Gastroesophageal sphincter (tissue), 3 donors: ENCODE data around the gene GRM3.

Experiments
- EP300 ChIP-seq: sonication (generic); formaldehyde crosslinking; IDR thresholded peaks from one replicate; pipeline ENCODE4 v1.6.1; 2017; ENCODE audit warnings: antibody characterized with exemption, mild to moderate bottlenecking
- POLR2A ChIP-seq, 2 donors: fragments of 450-650 bp; IDR thresholded peaks; one replicate each; pipeline ENCODE4 v1.6.1; 2017; ENCODE audit warnings: antibody characterized with exemption in 2 of 2, mild to moderate bottlenecking in 2 of 2, moderate library complexity in 1 of 2
- POLR2AphosphoS5 ChIP-seq: sonication (generic); formaldehyde crosslinking; IDR thresholded peaks from one replicate; pipeline ENCODE4 v1.6.1; 2017; ENCODE audit warnings: antibody characterized with exemption
- TF ChIP-seq, protein P1 (sequence below), 4 experiments: fragments of 200-600 bp in 2 of 4; fragments of 450-650 bp in 2 of 4; sonication (generic) in 1 of 4; IDR thresholded peaks; one replicate each; pipeline ENCODE4 v1.5.1; 2017 to 2019; ENCODE audit warnings: antibody characterized with exemption in 4 of 4, mild to moderate bottlenecking in 2 of 4, moderate library complexity in 2 of 4

DNA sequence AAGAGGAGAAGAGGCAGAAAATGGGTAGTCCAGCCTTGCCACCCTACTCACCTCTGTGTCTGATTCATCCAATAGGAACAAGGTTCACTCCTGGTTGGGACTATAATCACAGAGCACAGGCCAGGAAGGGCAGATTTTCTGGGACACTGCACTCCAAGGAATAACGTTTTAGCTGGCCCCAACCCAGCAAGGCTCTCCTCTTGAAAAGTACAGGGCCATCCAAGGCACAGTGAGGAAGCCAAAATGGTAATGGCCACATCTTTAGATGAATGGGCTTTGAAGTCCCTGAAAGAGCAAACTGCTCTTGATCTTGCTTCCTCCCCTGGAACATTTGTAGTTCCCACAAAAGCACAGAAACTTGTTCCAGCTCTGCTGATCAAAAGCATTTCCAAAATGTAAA, 149.4 kb downstream of the GRM3 start:
- TF ChIP-seq, protein P1, sequence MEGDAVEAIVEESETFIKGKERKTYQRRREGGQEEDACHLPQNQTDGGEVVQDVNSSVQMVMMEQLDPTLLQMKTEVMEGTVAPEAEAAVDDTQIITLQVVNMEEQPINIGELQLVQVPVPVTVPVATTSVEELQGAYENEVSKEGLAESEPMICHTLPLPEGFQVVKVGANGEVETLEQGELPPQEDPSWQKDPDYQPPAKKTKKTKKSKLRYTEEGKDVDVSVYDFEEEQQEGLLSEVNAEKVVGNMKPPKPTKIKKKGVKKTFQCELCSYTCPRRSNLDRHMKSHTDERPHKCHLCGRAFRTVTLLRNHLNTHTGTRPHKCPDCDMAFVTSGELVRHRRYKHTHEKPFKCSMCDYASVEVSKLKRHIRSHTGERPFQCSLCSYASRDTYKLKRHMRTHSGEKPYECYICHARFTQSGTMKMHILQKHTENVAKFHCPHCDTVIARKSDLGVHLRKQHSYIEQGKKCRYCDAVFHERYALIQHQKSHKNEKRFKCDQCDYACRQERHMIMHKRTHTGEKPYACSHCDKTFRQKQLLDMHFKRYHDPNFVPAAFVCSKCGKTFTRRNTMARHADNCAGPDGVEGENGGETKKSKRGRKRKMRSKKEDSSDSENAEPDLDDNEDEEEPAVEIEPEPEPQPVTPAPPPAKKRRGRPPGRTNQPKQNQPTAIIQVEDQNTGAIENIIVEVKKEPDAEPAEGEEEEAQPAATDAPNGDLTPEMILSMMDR (IDR thresholded peaks at IDR 0.05): no peak
- TF ChIP-seq POLR2A (IDR thresholded peaks at IDR 0.05) (no peak), POLR2AphosphoS5 (no peak), EP300 (no peak)
